Retina (tissue), 1 donor: ENCODE measurements around the gene MSI2.

ENCODE experiments used
- DNase-seq: peaks from one replicate; pipeline ENCODE4 v3.0.0-alpha.2; 2016

Gene MSI2

GRCh38 chr17:57422574-57423164 is 166.3 kb downstream of the MSI2 start:
- no peak for DNase-seq

GRCh38 chr17:57423541-57423940 is 167.2 kb downstream of the MSI2 start:
- no peak for DNase-seq

GRCh38 chr17:57424273-57424672 is 167.9 kb downstream of the MSI2 start:
- no peak for DNase-seq

- DNase-seq: no peak
Measured at GRCh38 chr17:57424777-57425188, 168.5 kb downstream of the MSI2 start.

GRCh38 chr17:57425431-57425830 is 169.1 kb downstream of the MSI2 start:
- no peak for DNase-seq

- DNase-seq: no peak
Measured at GRCh38 chr17:57425903-57426880, 169.9 kb downstream of the MSI2 start.

- no peak for DNase-seq
Measured at GRCh38 chr17:57429966-57430365, 173.6 kb downstream of the MSI2 start.

GRCh38 chr17:57431415-57431814 is 175.1 kb downstream of the MSI2 start:
- DNase-seq: no peak

GRCh38 chr17:57432507-57433277 is 176.4 kb downstream of the MSI2 start:
- DNase-seq: no peak

GRCh38 chr17:57433452-57433851 is 177.1 kb downstream of the MSI2 start:
- peak; percentile 65 for DNase-seq

GRCh38 chr17:57434361-57434760 is 178.0 kb downstream of the MSI2 start:
- no peak for DNase-seq

- DNase-seq: no peak
Measured at GRCh38 chr17:57436565-57436964, 180.2 kb downstream of the MSI2 start.

GRCh38 chr17:57438066-57438731 is 181.9 kb downstream of the MSI2 start:
- DNase-seq: no peak

GRCh38 chr17:57439651-57440050 is 183.3 kb downstream of the MSI2 start:
- DNase-seq: no peak

- DNase-seq: peak; percentile 88
Measured at GRCh38 chr17:57440522-57441269, 184.4 kb downstream of the MSI2 start.

GRCh38 chr17:57441270-57441600 is 184.9 kb downstream of the MSI2 start:
- no peak for DNase-seq

GRCh38 chr17:57442401-57442823 is 186.1 kb downstream of the MSI2 start:
- DNase-seq: no peak

GRCh38 chr17:57442914-57443571 is 186.7 kb downstream of the MSI2 start:
- no peak for DNase-seq

GRCh38 chr17:57443781-57444180 is 187.5 kb downstream of the MSI2 start:
- DNase-seq: no peak

- DNase-seq: no peak
Measured at GRCh38 chr17:57444682-57445450, 188.5 kb downstream of the MSI2 start.
